ENCODE results near the gene RRM1.

Gene RRM1

GRCh38 chr11:4060182-4060923 is 34.2 kb upstream of the RRM1 start:
- 76% methylated on average over 3 of the region's 4 CpGs for WGBS
- Histone ChIP-seq H3K4me2 (ENCODE audit: low read length, poor library complexity, severe bottlenecking) (no peak overlapping the region), H2BK12ac (ENCODE audit: low read length in 2 of 2) (no peak overlapping the region), H4K91ac (ENCODE audit: low read length) (no peak overlapping the region), H3K14ac (ENCODE audit: low read length in 2 of 2) (no peak overlapping the region), H2AFZ (ENCODE audit: low read depth, low read length) (no peak overlapping the region), H2BK5ac (ENCODE audit: low read depth, low read length, poor library complexity, severe bottlenecking) (no peak overlapping the region), H3K36me3 (ENCODE audit: control insufficient read depth in 1 of 2, insufficient read depth in 2 of 2, low read depth in 1 of 2, low read length in 2 of 2) (peaks cover 16 to 40% of the 10 kb centered on the region in 2 experiments), H3K9ac (ENCODE audit: low read length) (no peak overlapping the region), H3K4me1 (ENCODE audit: control insufficient read depth, insufficient read depth, low read depth, low read length) (peaks cover 3% of the 10 kb centered on the region), H2AK5ac (ENCODE audit: low read length, severe bottlenecking) (no peak overlapping the region), H3K18ac (ENCODE audit: low read depth in 1 of 2, low read length in 2 of 2) (no peak overlapping the region), H3K4me3 (ENCODE audit: insufficient read depth in 1 of 2, low read depth in 1 of 2, low read length in 2 of 2) (no peak overlapping the region), H4K8ac (ENCODE audit: low read length) (no peak overlapping the region), H3K23ac (ENCODE audit: low read length in 2 of 2) (no peak overlapping the region), H2BK120ac (ENCODE audit: low read depth, low read length) (no peak overlapping the region), H3K27me3 (ENCODE audit: control insufficient read depth in 1 of 2, insufficient read depth in 1 of 2, low read length in 2 of 2) (no peaks in the 10 kb centered on the region), H3K9me3 (ENCODE audit: control insufficient read depth, low read length) (no peaks in the 10 kb centered on the region), H3K4ac (ENCODE audit: low read depth in 1 of 2, low read length in 2 of 2) (no peak overlapping the region), H3K27ac (ENCODE audit: low read length, poor library complexity, severe bottlenecking) (no peak overlapping the region), H3K79me1 (replicated peaks; ENCODE audit: low read length, poor library complexity, severe bottlenecking) (peaks cover 11% of the 10 kb centered on the region), H2BK15ac (ENCODE audit: low read depth, poor library complexity, severe bottlenecking) (no peak overlapping the region)
- DNase-seq, result no peak

- Histone ChIP-seq H3K4ac (ENCODE audit: low read depth in 1 of 2, low read length in 2 of 2) (no peak overlapping the region), H3K36me3 (ENCODE audit: control insufficient read depth in 1 of 2, insufficient read depth in 2 of 2, low read depth in 1 of 2, low read length in 2 of 2) (peaks cover 13 to 35% of the 10 kb centered on the region in 2 experiments), H2BK120ac (ENCODE audit: low read depth, low read length) (no peak overlapping the region), H3K4me3 (ENCODE audit: insufficient read depth in 1 of 2, low read depth in 1 of 2, low read length in 2 of 2) (no peak overlapping the region), H3K79me1 (replicated peaks; ENCODE audit: low read length, poor library complexity, severe bottlenecking) (peaks cover 17% of the 10 kb centered on the region), H4K8ac (ENCODE audit: low read length) (no peak overlapping the region), H3K4me1 (ENCODE audit: control insufficient read depth, insufficient read depth, low read depth, low read length) (peaks cover 5% of the 10 kb centered on the region), H2BK15ac (ENCODE audit: low read depth, poor library complexity, severe bottlenecking) (no peak overlapping the region), H3K18ac (ENCODE audit: low read depth in 1 of 2, low read length in 2 of 2) (no peak overlapping the region), H3K14ac (ENCODE audit: low read length in 2 of 2) (no peak overlapping the region), H2BK12ac (ENCODE audit: low read length in 2 of 2) (no peak overlapping the region), H3K27me3 (ENCODE audit: control insufficient read depth in 1 of 2, insufficient read depth in 1 of 2, low read length in 2 of 2) (no peaks in the 10 kb centered on the region), H3K9me3 (ENCODE audit: control insufficient read depth, low read length) (no peaks in the 10 kb centered on the region), H2BK5ac (ENCODE audit: low read depth, low read length, poor library complexity, severe bottlenecking) (no peak overlapping the region), H3K4me2 (ENCODE audit: low read length, poor library complexity, severe bottlenecking) (no peak overlapping the region), H2AFZ (ENCODE audit: low read depth, low read length) (no peak overlapping the region), H3K9ac (ENCODE audit: low read length) (no peak overlapping the region), H4K91ac (ENCODE audit: low read length) (no peak overlapping the region), H3K23ac (ENCODE audit: low read length in 2 of 2) (no peak overlapping the region), H3K27ac (ENCODE audit: low read length, poor library complexity, severe bottlenecking) (no peak overlapping the region), H2AK5ac (ENCODE audit: low read length, severe bottlenecking) (no peak overlapping the region)
- WGBS, result 90% methylated on average over 1 of the region's 1 CpG
- no peak for DNase-seq
Observed at GRCh38 chr11:4061700-4062099, 32.9 kb upstream of the RRM1 start.

GRCh38 chr11:4063348-4063747 is 31.3 kb upstream of the RRM1 start:
- H3K9ac ChIP-seq (ENCODE audit: low read length), result no peak overlapping the region
- H3K4me3 ChIP-seq (ENCODE audit: insufficient read depth in 1 of 2, low read depth in 1 of 2, low read length in 2 of 2), result no peak overlapping the region
- no peak overlapping the region for H2BK120ac ChIP-seq (ENCODE audit: low read depth, low read length)
- H3K36me3 ChIP-seq (ENCODE audit: control insufficient read depth in 1 of 2, insufficient read depth in 2 of 2, low read depth in 1 of 2, low read length in 2 of 2), result peaks cover 10 to 30% of the 10 kb centered on the region in 2 experiments
- 83% methylated on average over 1 of the region's 3 CpGs for WGBS
- no peak overlapping the region for H3K27ac ChIP-seq (ENCODE audit: low read length, poor library complexity, severe bottlenecking)
- no peak overlapping the region for H2AK5ac ChIP-seq (ENCODE audit: low read length, severe bottlenecking)
- H4K91ac ChIP-seq (ENCODE audit: low read length), result no peak overlapping the region
- H2AFZ ChIP-seq (ENCODE audit: low read depth, low read length), result no peak overlapping the region
- H3K4ac ChIP-seq (ENCODE audit: low read depth in 1 of 2, low read length in 2 of 2), result no peak overlapping the region
- H4K8ac ChIP-seq (ENCODE audit: low read length), result no peak overlapping the region
- H3K14ac ChIP-seq (ENCODE audit: low read length in 2 of 2), result no peak overlapping the region
- no peak overlapping the region for H3K23ac ChIP-seq (ENCODE audit: low read length in 2 of 2)
- no peak overlapping the region for H2BK5ac ChIP-seq (ENCODE audit: low read depth, low read length, poor library complexity, severe bottlenecking)
- H3K4me1 ChIP-seq (ENCODE audit: control insufficient read depth, insufficient read depth, low read depth, low read length), result peaks cover 2% of the 10 kb centered on the region
- H2BK15ac ChIP-seq (ENCODE audit: low read depth, poor library complexity, severe bottlenecking), result no peak overlapping the region
- DNase-seq, result no peak
- no peaks in the 10 kb centered on the region for H3K27me3 ChIP-seq (ENCODE audit: control insufficient read depth in 1 of 2, insufficient read depth in 1 of 2, low read length in 2 of 2)
- H3K79me1 ChIP-seq (replicated peaks; ENCODE audit: low read length, poor library complexity, severe bottlenecking), result peaks cover 17% of the 10 kb centered on the region
- H3K4me2 ChIP-seq (ENCODE audit: low read length, poor library complexity, severe bottlenecking), result no peak overlapping the region
- no peak overlapping the region for H2BK12ac ChIP-seq (ENCODE audit: low read length in 2 of 2)
- no peaks in the 10 kb centered on the region for H3K9me3 ChIP-seq (ENCODE audit: control insufficient read depth, low read length)
- no peak overlapping the region for H3K18ac ChIP-seq (ENCODE audit: low read depth in 1 of 2, low read length in 2 of 2)

- Histone ChIP-seq H3K36me3 (ENCODE audit: control insufficient read depth in 1 of 2, insufficient read depth in 2 of 2, low read depth in 1 of 2, low read length in 2 of 2) (peaks cover 5 to 24% of the 10 kb centered on the region in 2 experiments), H3K27ac (ENCODE audit: low read length, poor library complexity, severe bottlenecking) (no peak overlapping the region), H2BK15ac (ENCODE audit: low read depth, poor library complexity, severe bottlenecking) (no peak overlapping the region), H2BK120ac (ENCODE audit: low read depth, low read length) (no peak overlapping the region), H3K27me3 (ENCODE audit: control insufficient read depth in 1 of 2, insufficient read depth in 1 of 2, low read length in 2 of 2) (no peaks in the 10 kb centered on the region), H3K4me1 (ENCODE audit: control insufficient read depth, insufficient read depth, low read depth, low read length) (peaks cover 2% of the 10 kb centered on the region), H4K91ac (ENCODE audit: low read length) (no peak overlapping the region), H3K9me3 (ENCODE audit: control insufficient read depth, low read length) (no peaks in the 10 kb centered on the region), H3K23ac (ENCODE audit: low read length in 2 of 2) (no peak overlapping the region), H3K79me1 (replicated peaks; ENCODE audit: low read length, poor library complexity, severe bottlenecking) (peaks cover 17% of the 10 kb centered on the region), H3K18ac (ENCODE audit: low read depth in 1 of 2, low read length in 2 of 2) (no peak overlapping the region), H3K4me3 (ENCODE audit: insufficient read depth in 1 of 2, low read depth in 1 of 2, low read length in 2 of 2) (no peak overlapping the region), H3K4me2 (ENCODE audit: low read length, poor library complexity, severe bottlenecking) (no peak overlapping the region), H2AK5ac (ENCODE audit: low read length, severe bottlenecking) (no peak overlapping the region), H3K9ac (ENCODE audit: low read length) (no peak overlapping the region), H3K14ac (ENCODE audit: low read length in 2 of 2) (no peak overlapping the region), H4K8ac (ENCODE audit: low read length) (no peak overlapping the region), H2BK12ac (ENCODE audit: low read length in 2 of 2) (peak overlapping the region in 1 of 2 experiments; percentile 0), H3K4ac (ENCODE audit: low read depth in 1 of 2, low read length in 2 of 2) (no peak overlapping the region), H2AFZ (ENCODE audit: low read depth, low read length) (no peak overlapping the region), H2BK5ac (ENCODE audit: low read depth, low read length, poor library complexity, severe bottlenecking) (no peak overlapping the region)
- DNase-seq, result no peak
- no CpG with 5 or more reads among the region's 1 CpG for WGBS
Observed at GRCh38 chr11:4064278-4064955, 30.2 kb upstream of the RRM1 start.
